ENCODE measurements around the gene FCRL3. TPM values are rescaled to one million over a fixed set of nuclear protein-coding genes. Genes with fewer than 3 reads are reported as not detected.

Gene FCRL3
- total and polyA plus RNA-seq, 2 of the 13 experiments (the other 11 are each of a cell fraction or from before 2014, with no cell fraction given) = not detected

DNA sequence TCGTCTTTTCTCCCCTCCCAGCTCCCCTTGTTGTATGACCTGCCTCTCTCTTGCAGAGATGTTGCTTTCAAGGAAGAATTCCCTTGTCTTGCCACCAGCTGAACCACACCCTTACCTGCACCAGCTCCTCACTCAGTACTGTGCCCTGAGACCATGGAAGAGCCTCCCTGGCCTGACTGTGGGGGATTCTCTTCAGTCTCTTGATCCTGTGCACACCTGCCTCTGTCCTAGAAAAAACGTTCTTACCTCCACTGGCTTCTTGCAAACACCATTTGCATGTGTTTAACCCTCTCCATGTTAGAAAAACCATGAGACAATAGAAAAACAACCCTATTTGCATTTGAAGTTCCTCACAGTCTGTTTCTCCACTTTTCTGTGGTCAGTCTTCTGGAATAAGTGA, 59.4 kb downstream of the FCRL3 start:
- intact Hi-C loops (cut with micrococcal nuclease; ENCODE audit: unreplicated experiment) (no loop called here), in situ Hi-C loops (cut with HindIII; ENCODE audit: extremely low pct_ligation_motif_present, low pct_unique_long_range_greater_than_20kb) (no loop called here)
- Histone ChIP-seq H3K27me3 (ENCODE audit: control insufficient read depth in 1 of 2, insufficient read depth in 2 of 2, low read length in 2 of 2) (no peaks in the 10 kb centered on the region; a peak in 1 of 5 replicates), H4K20me1 (ENCODE audit: insufficient read depth, low read length) (no peaks in the 10 kb centered on the region), H3K4me2 (ENCODE audit: low read depth, low read length) (no peak overlapping the region), H3K9ac (ENCODE audit: insufficient read depth, low read depth, low read length) (no peak overlapping the region), H2AFZ (ENCODE audit: low read length) (no peak overlapping the region), H3K79me2 (ENCODE audit: insufficient read depth, low read length) (no peaks in the 10 kb centered on the region), H3K36me3 (replicated peaks in 1 of 2; ENCODE audit: control insufficient read depth in 1 of 2, insufficient read depth in 2 of 2, low read length in 2 of 2) (no peaks in the 10 kb centered on the region), H3K4me3 (replicated peaks in 1 of 3; ENCODE audit: insufficient read depth in 1 of 3, low read depth in 2 of 3, low read length in 3 of 3) (no peak overlapping the region), H3K27ac (ENCODE audit: extremely low read length, insufficient read depth, low read length) (no peak overlapping the region), H3K4me1 (ENCODE audit: insufficient read depth, low read length) (no peaks in the 10 kb centered on the region), H3K9me3 (ENCODE audit: low read length) (no peaks in the 10 kb centered on the region)
- CTCF ChIA-PET (ENCODE audit: low intra/inter-chr PET ratio, low total read pairs) = no interaction called here
- POLR2A ChIA-PET = no interaction called here
- 0% methylated on average over 2 of the region's 2 CpGs for WGBS (ENCODE audit: low lambda C conversion rate)
- FAIRE-seq = no peak
- TF ChIP-seq ZNF607 (CRISPR knock-in tag; IDR thresholded peaks at IDR 0.05; ENCODE audit: borderline replicate concordance) (no peak), JUN (CRISPR knock-in tag; IDR thresholded peaks at IDR 0.05) (no peak), MEF2D (CRISPR knock-in tag; IDR thresholded peaks at IDR 0.05) (no peak), ZNF543 (CRISPR knock-in tag; IDR thresholded peaks at IDR 0.05) (no peak), ZNF496 (CRISPR knock-in tag; IDR thresholded peaks at IDR 0.05; ENCODE audit: insufficient replicate concordance) (no peak), ZNF3 (CRISPR knock-in tag; IDR thresholded peaks at IDR 0.05) (no peak), SIN3A (IDR thresholded peaks at IDR 0.05; ENCODE audit: borderline replicate concordance, low read depth, low read length) (no peak), NCOA2 (CRISPR knock-in tag; IDR thresholded peaks at IDR 0.05) (no peak), CC2D1A (CRISPR knock-in tag; IDR thresholded peaks at IDR 0.05) (no peak), SOX6 (IDR thresholded peaks at IDR 0.05) (no peak), SOX6 (CRISPR knock-in tag; IDR thresholded peaks at IDR 0.05) (no peak), TEAD3 (CRISPR knock-in tag; optimal IDR thresholded peaks at IDR 0.05; ENCODE audit: borderline replicate concordance) (no peak)
- no peak for DNase-seq (ENCODE audit: low spot score)
- no peak for ATAC-seq
- BruUV-seq (replicated peaks) = no TSS peak

DNA sequence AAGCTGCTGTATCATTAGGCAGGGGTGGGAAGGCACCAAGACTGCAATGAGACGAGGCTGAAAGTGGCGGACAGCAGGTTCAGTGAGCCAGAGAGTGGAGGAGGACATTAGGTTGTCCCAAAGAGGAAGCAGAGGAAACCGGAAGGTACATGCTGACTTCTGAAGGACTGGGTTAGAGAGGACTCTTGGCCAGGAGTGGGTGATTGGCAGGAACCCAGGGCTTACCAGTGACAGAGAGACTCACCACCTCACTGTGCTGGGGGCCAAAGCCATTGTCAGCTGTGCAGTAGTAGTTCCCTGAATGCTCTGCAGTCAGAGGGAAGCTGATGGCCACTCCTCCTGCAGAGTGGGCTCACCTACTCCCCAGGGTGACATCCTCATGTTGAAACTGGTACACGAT, 60.8 kb downstream of the FCRL3 start:
- CTCF ChIA-PET (ENCODE audit: low intra/inter-chr PET ratio, low total read pairs) = no interaction called here
- Histone ChIP-seq H3K27me3 (ENCODE audit: control insufficient read depth in 1 of 2, insufficient read depth in 2 of 2, low read length in 2 of 2) (no peaks in the 10 kb centered on the region; a peak in 1 of 5 replicates), H3K4me2 (ENCODE audit: low read depth, low read length) (no peak overlapping the region), H3K36me3 (replicated peaks in 1 of 2; ENCODE audit: control insufficient read depth in 1 of 2, insufficient read depth in 2 of 2, low read length in 2 of 2) (no peaks in the 10 kb centered on the region), H3K4me3 (replicated peaks in 1 of 3; ENCODE audit: insufficient read depth in 1 of 3, low read depth in 2 of 3, low read length in 3 of 3) (no peak overlapping the region), H2AFZ (ENCODE audit: low read length) (no peak overlapping the region), H3K4me1 (ENCODE audit: insufficient read depth, low read length) (no peaks in the 10 kb centered on the region), H3K9me3 (ENCODE audit: low read length) (no peaks in the 10 kb centered on the region), H4K20me1 (ENCODE audit: insufficient read depth, low read length) (no peaks in the 10 kb centered on the region), H3K27ac (ENCODE audit: extremely low read length, insufficient read depth, low read length) (no peak overlapping the region), H3K9ac (ENCODE audit: insufficient read depth, low read depth, low read length) (no peak overlapping the region), H3K79me2 (ENCODE audit: insufficient read depth, low read length) (no peaks in the 10 kb centered on the region)
- no peak for FAIRE-seq
- no peak for DNase-seq (ENCODE audit: low spot score)
- in situ Hi-C loops (cut with HindIII; ENCODE audit: extremely low pct_ligation_motif_present, low pct_unique_long_range_greater_than_20kb) = no loop called here
- ATAC-seq = no peak
- intact Hi-C loops (cut with micrococcal nuclease; ENCODE audit: unreplicated experiment) = no loop called here
- no TSS peak for BruUV-seq (replicated peaks)
- WGBS (ENCODE audit: low lambda C conversion rate) = 0% methylated on average over 4 of the region's 4 CpGs
- POLR2A ChIA-PET = no interaction called here
- TF ChIP-seq SUZ12 (IDR thresholded peaks at IDR 0.05; ENCODE audit: low read depth, low read length) = no peak
- TF ChIP-seq ZNF337 (CRISPR knock-in tag; IDR thresholded peaks at IDR 0.05; ENCODE audit: borderline replicate concordance, low read depth) = no peak
- TF ChIP-seq RFX5 (IDR thresholded peaks at IDR 0.05; ENCODE audit: low read depth, low read length) = no peak
- no peak for TF ChIP-seq BRD4 (CRISPR knock-in tag; IDR thresholded peaks at IDR 0.05)
- TF ChIP-seq DNMT1 (CRISPR knock-in tag; IDR thresholded peaks at IDR 0.05) = no peak
- no peak for TF ChIP-seq ZKSCAN8 (CRISPR knock-in tag; IDR thresholded peaks at IDR 0.05; ENCODE audit: borderline replicate concordance)
- TF ChIP-seq NFIC (IDR thresholded peaks at IDR 0.05; ENCODE audit: low read length) = no peak
- TF ChIP-seq ZBTB1 (CRISPR knock-in tag; IDR thresholded peaks at IDR 0.05; ENCODE audit: borderline replicate concordance) = no peak
- TF ChIP-seq, protein P1, sequence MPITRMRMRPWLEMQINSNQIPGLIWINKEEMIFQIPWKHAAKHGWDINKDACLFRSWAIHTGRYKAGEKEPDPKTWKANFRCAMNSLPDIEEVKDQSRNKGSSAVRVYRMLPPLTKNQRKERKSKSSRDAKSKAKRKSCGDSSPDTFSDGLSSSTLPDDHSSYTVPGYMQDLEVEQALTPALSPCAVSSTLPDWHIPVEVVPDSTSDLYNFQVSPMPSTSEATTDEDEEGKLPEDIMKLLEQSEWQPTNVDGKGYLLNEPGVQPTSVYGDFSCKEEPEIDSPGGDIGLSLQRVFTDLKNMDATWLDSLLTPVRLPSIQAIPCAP (CRISPR knock-in tag; IDR thresholded peaks at IDR 0.05; ENCODE audit: low read depth) = no peak
- no peak for TF ChIP-seq ZNF562 (CRISPR knock-in tag; IDR thresholded peaks at IDR 0.05; ENCODE audit: borderline replicate concordance)
- TF ChIP-seq, protein P2, sequence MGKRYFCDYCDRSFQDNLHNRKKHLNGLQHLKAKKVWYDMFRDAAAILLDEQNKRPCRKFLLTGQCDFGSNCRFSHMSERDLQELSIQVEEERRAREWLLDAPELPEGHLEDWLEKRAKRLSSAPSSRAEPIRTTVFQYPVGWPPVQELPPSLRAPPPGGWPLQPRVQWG (CRISPR knock-in tag; IDR thresholded peaks at IDR 0.05; ENCODE audit: borderline replicate concordance, low read depth) = no peak

All from HepG2 (cell line).